Mucosa of rectum (tissue), 2 donors: ENCODE results near the gene HIRA.

Experiments used
- H3K27ac ChIP-seq, 2 donors: one replicate each; pipeline ENCODE4 v1.7.0; 2013; ENCODE audit warnings: inconsistent platforms in 2 of 2, low read depth in 2 of 2, low read length in 2 of 2
- H3K27me3 ChIP-seq, 2 donors: one replicate each; pipeline ENCODE4 v1.7.0; 2013; ENCODE audit warnings: low read length in 2 of 2; ENCODE audit not compliant: control insufficient read depth in 2 of 2, insufficient read depth in 2 of 2
- H3K36me3 ChIP-seq, 2 donors: one replicate each; pipeline ENCODE4 v1.7.0; 2013; ENCODE audit warnings: low read length in 2 of 2; ENCODE audit not compliant: control insufficient read depth in 2 of 2, insufficient read depth in 2 of 2
- H3K4me1 ChIP-seq, 2 donors: one replicate each; pipeline ENCODE4 v1.7.0; 2013; ENCODE audit warnings: low read length in 2 of 2, mild to moderate bottlenecking in 1 of 2; ENCODE audit not compliant: control insufficient read depth in 2 of 2, insufficient read depth in 2 of 2
- H3K4me3 ChIP-seq, 2 donors: one replicate each; pipeline ENCODE4 v1.7.0; 2013; ENCODE audit warnings: low read length in 2 of 2
- H3K9ac ChIP-seq, 2 donors: one replicate each; pipeline ENCODE4 v1.7.0; 2013; ENCODE audit warnings: low read length in 2 of 2, low read depth in 1 of 2, mild to moderate bottlenecking in 1 of 2
- H3K9me3 ChIP-seq, 2 donors: one replicate each; pipeline ENCODE4 v1.7.0; 2013; ENCODE audit warnings: low read length in 2 of 2; ENCODE audit not compliant: control insufficient read depth in 2 of 2
- donor health status: healthy.
- donor health status: Normal muscosa, but diverticular disease.

HIRA gene

GRCh38 chr22:19358703-19359553 lies 72.6 kb downstream of the HIRA start:
- H3K36me3 ChIP-seq, result peaks cover 53 to 77% of the 10 kb centered on the region in 2 donors
- H3K27me3 ChIP-seq, result no peaks in the 10 kb centered on the region
- H3K9ac ChIP-seq, result no peak overlapping the region
- H3K9me3 ChIP-seq, result no peaks in the 10 kb centered on the region
- H3K4me3 ChIP-seq, result no peak overlapping the region
- H3K4me1 ChIP-seq, result peaks cover 0 to 3% of the 10 kb centered on the region in 2 donors
- no peak overlapping the region for H3K27ac ChIP-seq

- peaks cover 59 to 79% of the 10 kb centered on the region in 2 donors for H3K36me3 ChIP-seq
- H3K27me3 ChIP-seq, result no peaks in the 10 kb centered on the region
- no peaks in the 10 kb centered on the region for H3K9me3 ChIP-seq
- H3K4me1 ChIP-seq, result peaks cover 0 to 3% of the 10 kb centered on the region in 2 donors
- H3K4me3 ChIP-seq, result no peak overlapping the region
- H3K27ac ChIP-seq, result no peak overlapping the region
- H3K9ac ChIP-seq, result no peak overlapping the region
Measured at GRCh38 chr22:19358195-19358594, 73.3 kb downstream of the HIRA start.

- H3K9ac ChIP-seq, result no peak overlapping the region
- H3K4me3 ChIP-seq, result no peak overlapping the region
- peaks cover 0 to 3% of the 10 kb centered on the region in 2 donors for H3K4me1 ChIP-seq
- H3K27me3 ChIP-seq, result no peaks in the 10 kb centered on the region
- peak overlapping the region; percentile 18 to 32 for H3K27ac ChIP-seq
- no peaks in the 10 kb centered on the region for H3K9me3 ChIP-seq
- H3K36me3 ChIP-seq, result peaks cover 65 to 85% of the 10 kb centered on the region in 2 donors
Measured at GRCh38 chr22:19357270-19358105, 74.0 kb downstream of the HIRA start.

GRCh38 chr22:19356708-19357269 lies 74.7 kb downstream of the HIRA start:
- Histone ChIP-seq H3K36me3 (peaks cover 66 to 87% of the 10 kb centered on the region in 2 donors), H3K27ac (no peak overlapping the region), H3K27me3 (no peaks in the 10 kb centered on the region), H3K9me3 (no peaks in the 10 kb centered on the region), H3K4me3 (no peak overlapping the region), H3K4me1 (peaks cover 0 to 3% of the 10 kb centered on the region in 2 donors), H3K9ac (no peak overlapping the region)

- Histone ChIP-seq H3K9ac (no peak overlapping the region), H3K36me3 (peaks cover 66 to 86% of the 10 kb centered on the region in 2 donors), H3K4me3 (no peak overlapping the region), H3K4me1 (peaks cover 0 to 3% of the 10 kb centered on the region in 2 donors), H3K27ac (no peak overlapping the region), H3K9me3 (no peaks in the 10 kb centered on the region), H3K27me3 (no peaks in the 10 kb centered on the region)
Measured at GRCh38 chr22:19355413-19356157, 75.9 kb downstream of the HIRA start.

GRCh38 chr22:19354201-19354600 lies 77.3 kb downstream of the HIRA start:
- Histone ChIP-seq H3K9me3 (no peaks in the 10 kb centered on the region), H3K9ac (no peak overlapping the region), H3K4me1 (peaks cover 0 to 3% of the 10 kb centered on the region in 2 donors), H3K36me3 (peaks cover 59 to 81% of the 10 kb centered on the region in 2 donors), H3K27me3 (no peaks in the 10 kb centered on the region), H3K4me3 (no peak overlapping the region), H3K27ac (no peak overlapping the region)

- Histone ChIP-seq H3K27me3 (no peaks in the 10 kb centered on the region), H3K4me1 (peaks cover 0 to 3% of the 10 kb centered on the region in 2 donors), H3K36me3 (peaks cover 52 to 77% of the 10 kb centered on the region in 2 donors), H3K4me3 (no peak overlapping the region), H3K9ac (no peak overlapping the region), H3K9me3 (no peaks in the 10 kb centered on the region), H3K27ac (no peak overlapping the region)
Measured at GRCh38 chr22:19353363-19354131, 78.0 kb downstream of the HIRA start.

GRCh38 chr22:19352766-19353165 lies 78.8 kb downstream of the HIRA start:
- peaks cover 0 to 3% of the 10 kb centered on the region in 2 donors for H3K4me1 ChIP-seq
- no peak overlapping the region for H3K27ac ChIP-seq
- H3K9ac ChIP-seq, result no peak overlapping the region
- no peaks in the 10 kb centered on the region for H3K27me3 ChIP-seq
- peaks cover 51 to 72% of the 10 kb centered on the region in 2 donors for H3K36me3 ChIP-seq
- H3K9me3 ChIP-seq, result no peaks in the 10 kb centered on the region
- H3K4me3 ChIP-seq, result no peak overlapping the region

GRCh38 chr22:19352217-19352616 lies 79.3 kb downstream of the HIRA start:
- H3K9ac ChIP-seq, result no peak overlapping the region
- H3K4me1 ChIP-seq, result peaks cover 0 to 2% of the 10 kb centered on the region in 2 donors
- no peaks in the 10 kb centered on the region for H3K27me3 ChIP-seq
- H3K27ac ChIP-seq, result no peak overlapping the region
- H3K4me3 ChIP-seq, result no peak overlapping the region
- peaks cover 47 to 67% of the 10 kb centered on the region in 2 donors for H3K36me3 ChIP-seq
- no peaks in the 10 kb centered on the region for H3K9me3 ChIP-seq
